Panc1 (cell line): ENCODE data around the gene PGF.

ENCODE experiments used
- TF ChIP-seq, protein P1 (sequence below), 2 experiments: IDR thresholded peaks; 2 replicates each; pipeline ENCODE4 v1.6.1; 2011 to 2012; ENCODE audit warnings: low read depth in 2 of 2, control low read depth in 1 of 2, low read length in 1 of 2, mild to moderate bottlenecking in 1 of 2, moderate library complexity in 1 of 2; ENCODE audit not compliant: insufficient read depth in 1 of 2
- TF ChIP-seq, protein P2 (sequence below): fragments of 450-650 bp; IDR thresholded peaks from 2 replicates; pipeline ENCODE4 v1.5.1; 2017; ENCODE audit warnings: mild to moderate bottlenecking

DNA sequence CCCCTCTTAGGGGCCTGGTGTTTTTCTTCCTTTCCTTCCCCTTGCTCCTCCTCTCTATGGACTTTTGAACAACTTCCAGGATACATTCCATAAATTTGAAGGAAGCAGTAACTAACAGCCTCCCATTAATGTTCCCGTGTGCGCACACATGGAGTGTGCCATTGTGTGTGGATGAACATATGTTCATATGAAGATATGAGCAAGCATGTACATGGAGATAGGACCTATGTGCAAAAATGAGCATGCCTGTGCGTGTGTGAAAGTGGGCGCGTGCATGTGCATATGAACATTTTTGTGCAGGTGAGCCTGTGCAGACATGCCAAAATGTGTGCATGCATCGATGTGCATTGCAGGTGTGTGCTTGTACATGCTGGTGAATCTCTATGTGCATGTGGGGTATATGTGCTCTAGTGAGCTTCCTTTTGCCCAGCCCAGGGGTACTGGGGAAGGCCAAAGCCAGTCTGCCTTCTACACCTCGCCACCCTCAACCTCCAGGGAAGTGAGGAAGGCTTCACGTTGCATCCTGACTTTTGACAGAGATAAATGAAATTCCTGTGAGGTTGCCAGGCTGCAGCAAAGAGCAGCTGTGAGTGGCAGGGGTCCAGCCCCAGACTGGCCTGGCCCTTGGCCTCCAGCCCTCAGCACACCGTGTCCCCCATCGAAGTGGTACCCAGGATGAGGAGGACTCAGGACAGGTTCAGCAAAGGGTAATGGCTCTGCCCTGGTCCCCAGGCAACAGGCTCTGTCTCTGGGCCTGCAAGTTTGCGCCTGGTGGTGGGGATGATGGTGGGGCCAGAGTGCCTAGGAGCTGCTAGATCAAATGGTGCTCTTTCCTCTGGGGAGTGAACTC is 21.1 kb upstream of the PGF start:
- TF ChIP-seq, protein P1, sequence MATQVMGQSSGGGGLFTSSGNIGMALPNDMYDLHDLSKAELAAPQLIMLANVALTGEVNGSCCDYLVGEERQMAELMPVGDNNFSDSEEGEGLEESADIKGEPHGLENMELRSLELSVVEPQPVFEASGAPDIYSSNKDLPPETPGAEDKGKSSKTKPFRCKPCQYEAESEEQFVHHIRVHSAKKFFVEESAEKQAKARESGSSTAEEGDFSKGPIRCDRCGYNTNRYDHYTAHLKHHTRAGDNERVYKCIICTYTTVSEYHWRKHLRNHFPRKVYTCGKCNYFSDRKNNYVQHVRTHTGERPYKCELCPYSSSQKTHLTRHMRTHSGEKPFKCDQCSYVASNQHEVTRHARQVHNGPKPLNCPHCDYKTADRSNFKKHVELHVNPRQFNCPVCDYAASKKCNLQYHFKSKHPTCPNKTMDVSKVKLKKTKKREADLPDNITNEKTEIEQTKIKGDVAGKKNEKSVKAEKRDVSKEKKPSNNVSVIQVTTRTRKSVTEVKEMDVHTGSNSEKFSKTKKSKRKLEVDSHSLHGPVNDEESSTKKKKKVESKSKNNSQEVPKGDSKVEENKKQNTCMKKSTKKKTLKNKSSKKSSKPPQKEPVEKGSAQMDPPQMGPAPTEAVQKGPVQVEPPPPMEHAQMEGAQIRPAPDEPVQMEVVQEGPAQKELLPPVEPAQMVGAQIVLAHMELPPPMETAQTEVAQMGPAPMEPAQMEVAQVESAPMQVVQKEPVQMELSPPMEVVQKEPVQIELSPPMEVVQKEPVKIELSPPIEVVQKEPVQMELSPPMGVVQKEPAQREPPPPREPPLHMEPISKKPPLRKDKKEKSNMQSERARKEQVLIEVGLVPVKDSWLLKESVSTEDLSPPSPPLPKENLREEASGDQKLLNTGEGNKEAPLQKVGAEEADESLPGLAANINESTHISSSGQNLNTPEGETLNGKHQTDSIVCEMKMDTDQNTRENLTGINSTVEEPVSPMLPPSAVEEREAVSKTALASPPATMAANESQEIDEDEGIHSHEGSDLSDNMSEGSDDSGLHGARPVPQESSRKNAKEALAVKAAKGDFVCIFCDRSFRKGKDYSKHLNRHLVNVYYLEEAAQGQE (IDR thresholded peaks at IDR 0.05; ENCODE audit: insufficient read depth in 1 of 2, low read depth in 2 of 2, low read length in 1 of 2), result no peak
- TF ChIP-seq, protein P2, sequence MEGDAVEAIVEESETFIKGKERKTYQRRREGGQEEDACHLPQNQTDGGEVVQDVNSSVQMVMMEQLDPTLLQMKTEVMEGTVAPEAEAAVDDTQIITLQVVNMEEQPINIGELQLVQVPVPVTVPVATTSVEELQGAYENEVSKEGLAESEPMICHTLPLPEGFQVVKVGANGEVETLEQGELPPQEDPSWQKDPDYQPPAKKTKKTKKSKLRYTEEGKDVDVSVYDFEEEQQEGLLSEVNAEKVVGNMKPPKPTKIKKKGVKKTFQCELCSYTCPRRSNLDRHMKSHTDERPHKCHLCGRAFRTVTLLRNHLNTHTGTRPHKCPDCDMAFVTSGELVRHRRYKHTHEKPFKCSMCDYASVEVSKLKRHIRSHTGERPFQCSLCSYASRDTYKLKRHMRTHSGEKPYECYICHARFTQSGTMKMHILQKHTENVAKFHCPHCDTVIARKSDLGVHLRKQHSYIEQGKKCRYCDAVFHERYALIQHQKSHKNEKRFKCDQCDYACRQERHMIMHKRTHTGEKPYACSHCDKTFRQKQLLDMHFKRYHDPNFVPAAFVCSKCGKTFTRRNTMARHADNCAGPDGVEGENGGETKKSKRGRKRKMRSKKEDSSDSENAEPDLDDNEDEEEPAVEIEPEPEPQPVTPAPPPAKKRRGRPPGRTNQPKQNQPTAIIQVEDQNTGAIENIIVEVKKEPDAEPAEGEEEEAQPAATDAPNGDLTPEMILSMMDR, result no peak
